ENCODE data around the gene POLR1E. TPM values are rescaled to one million over a fixed set of nuclear protein-coding genes. Genes with fewer than 3 reads are reported as not detected.

POLR1E gene
- total RNA-seq, 2 donors from 2014 or later, result 15.0 to 29.7 TPM

DNA sequence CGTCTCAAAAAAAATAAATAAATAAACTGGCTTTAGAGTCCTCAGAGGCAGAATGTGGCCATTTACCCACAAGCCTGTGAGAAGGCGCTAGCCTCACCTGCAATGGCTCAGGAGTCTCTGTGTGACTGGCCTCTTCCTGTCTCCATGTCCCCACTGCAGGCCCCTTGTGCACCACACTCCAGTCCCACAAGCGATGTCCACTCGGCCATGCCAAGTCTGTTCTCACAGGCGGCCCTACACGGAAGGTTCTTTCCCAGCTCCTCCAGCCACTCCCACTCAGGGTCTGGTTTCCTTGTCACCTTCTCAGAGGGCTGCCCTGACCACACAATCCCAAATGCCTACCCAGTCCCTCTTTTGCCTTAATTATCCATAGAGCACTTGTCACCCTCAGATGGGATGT, 38.2 kb downstream of the POLR1E start:
- H3K4me3 ChIP-seq, result no peak overlapping the region
- H3K4me1 ChIP-seq (ENCODE audit: control insufficient read depth in 1 of 2, low read depth in 2 of 2), result no peaks in the 10 kb centered on the region
- peaks cover 35% of the 10 kb centered on the region for H3K36me3 ChIP-seq
- no peaks in the 10 kb centered on the region for H3K9me3 ChIP-seq
- ATAC-seq (ENCODE audit: insufficient number of reproducible peaks, low FRiP score, low read depth), result no peak
- H3K27me3 ChIP-seq (replicated peaks; ENCODE audit: insufficient read depth), result no peaks in the 10 kb centered on the region
- DNase-seq (ENCODE audit: low spot score), result no peak
- TF ChIP-seq, protein P1, sequence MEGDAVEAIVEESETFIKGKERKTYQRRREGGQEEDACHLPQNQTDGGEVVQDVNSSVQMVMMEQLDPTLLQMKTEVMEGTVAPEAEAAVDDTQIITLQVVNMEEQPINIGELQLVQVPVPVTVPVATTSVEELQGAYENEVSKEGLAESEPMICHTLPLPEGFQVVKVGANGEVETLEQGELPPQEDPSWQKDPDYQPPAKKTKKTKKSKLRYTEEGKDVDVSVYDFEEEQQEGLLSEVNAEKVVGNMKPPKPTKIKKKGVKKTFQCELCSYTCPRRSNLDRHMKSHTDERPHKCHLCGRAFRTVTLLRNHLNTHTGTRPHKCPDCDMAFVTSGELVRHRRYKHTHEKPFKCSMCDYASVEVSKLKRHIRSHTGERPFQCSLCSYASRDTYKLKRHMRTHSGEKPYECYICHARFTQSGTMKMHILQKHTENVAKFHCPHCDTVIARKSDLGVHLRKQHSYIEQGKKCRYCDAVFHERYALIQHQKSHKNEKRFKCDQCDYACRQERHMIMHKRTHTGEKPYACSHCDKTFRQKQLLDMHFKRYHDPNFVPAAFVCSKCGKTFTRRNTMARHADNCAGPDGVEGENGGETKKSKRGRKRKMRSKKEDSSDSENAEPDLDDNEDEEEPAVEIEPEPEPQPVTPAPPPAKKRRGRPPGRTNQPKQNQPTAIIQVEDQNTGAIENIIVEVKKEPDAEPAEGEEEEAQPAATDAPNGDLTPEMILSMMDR (IDR thresholded peaks at IDR 0.05), result no peak
- H3K27ac ChIP-seq, result no peak overlapping the region

DNA sequence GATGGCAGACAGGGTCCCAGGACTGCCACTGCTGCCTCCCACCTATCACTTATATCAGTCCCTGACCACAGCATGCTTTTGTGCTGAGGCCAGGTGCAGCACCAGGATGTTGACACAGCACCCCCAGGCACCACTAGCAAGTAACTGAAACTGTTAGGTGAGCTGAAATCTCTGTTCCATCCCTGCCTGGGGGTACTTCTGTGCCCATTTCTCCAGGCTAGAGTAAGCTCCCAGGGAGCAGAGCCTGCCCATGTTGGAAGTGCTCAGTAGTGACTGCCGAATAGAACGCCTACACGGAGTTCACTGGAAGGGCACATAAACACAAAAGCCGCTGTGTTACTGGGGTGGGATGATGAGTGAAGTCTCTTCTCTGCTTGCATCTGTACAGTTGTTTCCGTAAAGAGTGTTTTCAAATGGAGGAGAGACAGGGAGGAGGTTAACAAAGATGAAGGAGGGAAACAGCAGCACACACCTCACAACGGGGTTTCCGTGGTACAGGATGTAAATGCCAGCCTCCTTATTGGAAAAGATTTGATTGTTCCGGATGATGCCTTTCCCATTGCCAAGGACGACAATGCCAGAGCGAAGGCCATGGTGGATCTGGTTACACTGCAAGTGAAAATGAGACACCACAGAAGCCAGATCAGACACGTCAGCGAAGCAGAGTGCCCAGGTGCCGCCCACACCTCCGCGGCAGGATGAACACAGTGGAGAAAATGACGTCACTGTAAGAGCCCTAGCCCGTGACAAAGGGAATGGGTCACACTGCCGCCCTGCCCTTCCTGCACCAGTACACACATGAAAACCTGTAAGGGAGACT, 43.1 kb downstream of the POLR1E start:
- no peaks in the 10 kb centered on the region for H3K9me3 ChIP-seq
- ATAC-seq (ENCODE audit: insufficient number of reproducible peaks, low FRiP score, low read depth) (no peak), DNase-seq (ENCODE audit: low spot score) (no peak)
- TF ChIP-seq, protein P1 (IDR thresholded peaks at IDR 0.05), result no peak
- H3K4me3 ChIP-seq, result no peak overlapping the region
- peaks cover 27% of the 10 kb centered on the region for H3K36me3 ChIP-seq
- no peaks in the 10 kb centered on the region for H3K4me1 ChIP-seq (ENCODE audit: control insufficient read depth in 1 of 2, low read depth in 2 of 2)
- no peak overlapping the region for H3K27ac ChIP-seq
- H3K27me3 ChIP-seq (replicated peaks; ENCODE audit: insufficient read depth), result no peaks in the 10 kb centered on the region

DNA sequence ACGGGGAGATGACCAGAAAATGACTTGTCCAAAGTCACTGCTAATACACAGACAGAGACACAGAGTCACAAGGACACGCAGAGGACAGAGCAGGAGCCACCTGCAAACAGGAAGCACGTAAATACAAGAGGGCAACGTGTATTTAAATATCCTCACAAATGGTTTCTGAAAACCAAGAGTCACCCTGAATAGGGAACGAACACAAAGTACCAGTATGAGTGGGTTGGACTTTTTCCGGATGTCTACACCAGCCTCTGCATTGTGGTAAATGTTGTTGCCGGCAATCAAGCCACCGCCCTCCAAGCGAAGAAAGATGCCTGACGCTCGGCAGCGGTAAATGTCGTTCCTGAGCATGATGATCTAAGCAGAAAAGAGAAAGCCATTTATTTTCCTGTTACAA, 46.0 kb downstream of the POLR1E start:
- ATAC-seq (ENCODE audit: insufficient number of reproducible peaks, low FRiP score, low read depth), result no peak
- H3K27ac ChIP-seq, result no peak overlapping the region
- H3K9me3 ChIP-seq, result no peaks in the 10 kb centered on the region
- no peaks in the 10 kb centered on the region for H3K4me1 ChIP-seq (ENCODE audit: control insufficient read depth in 1 of 2, low read depth in 2 of 2)
- DNase-seq (ENCODE audit: low spot score), result no peak
- TF ChIP-seq, protein P1 (IDR thresholded peaks at IDR 0.05), result no peak
- peaks cover 20% of the 10 kb centered on the region for H3K36me3 ChIP-seq
- H3K4me3 ChIP-seq, result no peak overlapping the region
- no peaks in the 10 kb centered on the region for H3K27me3 ChIP-seq (replicated peaks; ENCODE audit: insufficient read depth)

DNA sequence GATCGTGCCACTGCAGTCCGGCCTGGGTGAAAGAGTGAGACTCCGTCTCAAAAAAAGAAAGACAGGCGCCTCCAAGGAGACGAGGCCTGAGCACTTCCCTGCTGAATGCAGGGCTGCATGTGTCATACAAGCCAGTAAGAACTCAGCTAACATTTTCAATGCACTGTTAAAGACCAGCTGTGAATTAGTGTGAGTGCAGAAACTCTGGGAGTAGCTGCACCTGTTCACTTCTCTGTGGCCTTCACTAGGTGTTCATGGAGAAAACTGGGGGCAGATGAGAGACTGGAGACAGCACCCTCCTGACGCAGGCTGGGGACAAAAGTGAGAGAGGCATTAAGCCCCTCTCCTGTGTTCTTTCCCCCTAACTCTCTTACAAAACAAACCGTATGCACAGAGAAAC, 48.7 kb downstream of the POLR1E start:
- H3K27ac ChIP-seq, result no peak overlapping the region
- peaks cover 21% of the 10 kb centered on the region for H3K36me3 ChIP-seq
- ATAC-seq (ENCODE audit: insufficient number of reproducible peaks, low FRiP score, low read depth) (no peak), DNase-seq (ENCODE audit: low spot score) (no peak)
- H3K4me1 ChIP-seq (ENCODE audit: control insufficient read depth in 1 of 2, low read depth in 2 of 2), result no peaks in the 10 kb centered on the region
- no peak overlapping the region for H3K4me3 ChIP-seq
- no peaks in the 10 kb centered on the region for H3K9me3 ChIP-seq
- no peaks in the 10 kb centered on the region for H3K27me3 ChIP-seq (replicated peaks; ENCODE audit: insufficient read depth)
- TF ChIP-seq, protein P1 (IDR thresholded peaks at IDR 0.05), result no peak

DNA sequence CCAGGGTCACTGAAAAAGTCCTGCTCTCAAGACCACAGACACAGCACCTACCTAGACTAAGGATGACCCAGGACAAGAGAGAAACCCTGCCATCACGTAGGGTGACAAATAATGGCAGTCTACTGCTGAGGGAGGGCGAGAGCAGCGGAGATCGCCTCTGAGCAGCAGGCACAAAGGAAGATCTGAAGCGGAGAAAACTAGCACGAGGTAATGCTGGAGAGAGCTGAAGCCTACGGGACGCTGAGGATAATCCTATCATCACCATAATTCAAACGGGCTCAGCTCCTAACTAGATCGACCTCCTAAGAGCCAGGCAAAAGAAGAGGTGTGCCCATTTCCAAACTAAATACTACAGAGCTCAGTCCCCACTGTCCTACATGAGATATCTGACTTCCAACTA, 49.2 kb downstream of the POLR1E start:
- Histone ChIP-seq H3K27ac (no peak overlapping the region), H3K9me3 (no peaks in the 10 kb centered on the region), H3K27me3 (replicated peaks; ENCODE audit: insufficient read depth) (no peaks in the 10 kb centered on the region), H3K4me1 (ENCODE audit: control insufficient read depth in 1 of 2, low read depth in 2 of 2) (no peaks in the 10 kb centered on the region), H3K36me3 (peaks cover 21% of the 10 kb centered on the region), H3K4me3 (no peak overlapping the region)
- DNase-seq (ENCODE audit: low spot score) (no peak), ATAC-seq (ENCODE audit: insufficient number of reproducible peaks, low FRiP score, low read depth) (no peak)
- TF ChIP-seq, protein P1 (IDR thresholded peaks at IDR 0.05), result no peak
